Inferior parietal cortex (tissue), 1 donor: ENCODE results near the gene YIPF1.
"Not testable (repeated sequence)": the region's sequence is repeated elsewhere in the genome, so short reads cannot be mapped to it uniquely, and the experiment has no call there.

ENCODE experiments used
- DNase-seq: peaks from one replicate; pipeline ENCODE4 v3.0.0-alpha.2; 2016; ENCODE audit errors: extremely low spot score

YIPF1 gene

GRCh38 chr1:53838654-53838974 is 51.0 kb downstream of the YIPF1 start:
- no peak for DNase-seq

DNA sequence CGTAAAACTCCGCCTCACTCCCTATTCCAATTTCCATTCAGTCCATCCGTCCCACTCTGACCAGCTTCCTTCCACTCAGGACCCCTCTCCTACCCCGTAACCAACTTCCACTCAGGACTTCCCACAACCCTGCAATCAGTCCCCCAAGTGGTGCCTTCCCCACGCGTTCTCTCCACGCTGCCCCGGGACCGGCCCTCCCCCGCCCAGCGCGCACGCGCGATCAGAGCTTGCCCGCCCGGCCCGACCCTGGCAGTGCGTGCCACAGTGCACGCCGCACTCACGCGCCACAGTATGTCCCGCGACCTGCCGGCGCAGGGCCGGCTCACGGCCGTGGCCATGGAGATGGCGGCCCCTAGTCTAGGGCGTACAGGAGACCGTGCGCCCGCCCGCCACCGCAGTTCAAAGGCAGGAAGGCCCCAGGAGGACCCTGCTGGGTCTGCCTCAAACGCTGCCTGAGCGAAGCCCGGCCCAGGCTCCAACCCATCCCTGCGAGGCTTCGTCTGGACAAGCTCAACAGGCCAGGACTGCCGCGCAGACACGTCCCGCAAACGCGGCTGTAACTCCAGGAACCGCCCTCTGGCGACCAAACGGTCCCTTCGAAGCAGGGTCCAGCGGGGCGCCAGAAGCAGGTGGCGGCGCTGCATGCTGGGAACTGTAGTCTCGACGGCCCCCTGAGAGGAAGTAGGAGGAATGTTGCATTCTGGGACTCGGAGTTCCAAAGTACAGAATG is 51.5 kb downstream of the YIPF1 start, which contains the start of gene NDC1:
Gene NDC1, minus strand, starts transcription at position 373 of the 730 bp plus-strand sequence. Its CDS starts 35 bp downstream, at position 338.
- peak; percentile 98 for DNase-seq

DNA sequence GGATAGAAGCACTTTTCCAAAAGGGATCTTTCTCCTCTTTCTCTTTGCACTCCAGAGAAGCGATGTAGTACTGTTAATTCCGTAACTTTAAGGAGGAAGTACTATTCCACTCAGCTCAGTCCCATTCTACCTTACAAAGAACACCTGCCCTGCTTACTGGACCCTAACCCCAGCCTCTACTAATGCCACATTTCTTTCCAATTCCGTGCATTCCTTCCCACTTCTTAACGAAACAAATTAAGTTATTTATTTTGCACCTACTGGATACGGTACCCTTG is 52.0 kb downstream of the YIPF1 start:
- DNase-seq: no peak

DNA sequence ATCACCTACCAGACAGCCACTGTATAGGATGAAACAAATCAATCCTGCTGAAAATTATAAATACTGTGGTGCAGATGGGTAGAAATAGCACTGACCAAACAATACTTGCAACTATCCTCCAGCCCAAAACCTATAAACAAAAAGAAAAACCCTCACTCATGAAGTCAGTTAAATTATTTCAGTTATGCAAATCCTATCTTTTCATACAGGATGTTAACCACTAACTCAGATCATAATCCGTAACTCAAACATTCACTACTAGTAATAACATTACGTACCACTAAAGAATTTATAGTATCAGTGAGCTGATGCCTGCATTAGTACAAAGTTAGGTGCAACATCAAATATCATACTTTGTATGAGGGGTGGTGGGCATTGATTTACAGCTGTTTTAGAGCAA is 54.1 kb downstream of the YIPF1 start:
- DNase-seq: no peak

DNA sequence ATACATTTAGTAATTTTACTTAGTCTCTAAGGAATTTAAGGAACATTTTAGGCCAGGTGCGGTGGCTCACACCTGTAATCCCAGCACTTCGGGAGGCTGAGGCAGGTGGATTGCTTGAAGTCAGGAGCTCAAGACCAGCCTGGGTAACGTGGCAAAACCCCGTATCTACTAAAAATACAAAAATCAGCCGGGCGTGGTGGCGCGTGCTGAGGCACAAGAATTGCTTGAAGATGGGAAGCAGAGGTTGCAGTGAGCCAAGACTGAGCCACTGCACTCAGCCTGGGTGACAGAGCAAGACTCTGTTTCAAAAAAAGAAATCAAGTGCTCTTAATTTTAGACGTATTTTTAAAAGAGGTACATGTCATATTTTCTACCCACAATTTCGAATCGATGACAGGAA is 54.8 kb downstream of the YIPF1 start:
- no peak for DNase-seq

DNA sequence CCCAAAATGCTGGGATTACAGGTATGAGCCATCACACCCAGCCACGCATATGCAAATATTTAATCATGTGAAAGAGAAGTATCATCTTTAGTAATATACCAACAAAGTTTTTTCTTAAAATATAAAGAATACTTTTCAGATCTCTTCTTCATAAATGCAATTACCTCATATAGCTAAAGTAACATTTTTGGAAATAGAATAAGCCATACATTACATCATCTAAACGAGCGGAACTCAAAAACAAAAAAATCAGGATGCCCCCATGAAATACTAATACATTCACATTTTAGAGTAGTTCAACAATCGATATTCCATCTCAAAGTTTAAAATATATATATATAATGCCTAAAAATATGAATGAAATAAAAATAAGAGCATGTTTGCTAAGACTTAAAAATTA is 56.2 kb downstream of the YIPF1 start:
- no peak for DNase-seq

DNA sequence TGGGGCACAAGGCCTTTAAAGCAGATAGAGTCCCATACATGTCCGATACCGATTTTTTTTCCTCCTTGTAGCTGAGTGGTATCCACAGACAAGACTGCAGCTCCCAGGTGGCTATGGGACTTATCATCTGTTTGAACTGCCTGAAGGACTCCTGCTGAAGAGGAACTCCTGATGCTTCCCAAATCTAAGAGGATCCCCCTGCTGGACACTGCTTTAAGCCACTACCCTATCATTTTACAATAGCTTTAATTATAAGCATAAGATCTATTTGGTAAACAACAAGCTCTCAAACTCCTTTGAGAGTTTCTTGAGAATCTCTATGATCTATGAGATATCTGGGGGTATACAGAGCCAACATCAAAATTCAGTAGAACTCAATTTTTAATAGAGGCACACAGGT is 63.2 kb downstream of the YIPF1 start:
- no peak for DNase-seq

GRCh38 chr1:53825306-53825705 is 64.3 kb downstream of the YIPF1 start:
- DNase-seq: no peak

DNA sequence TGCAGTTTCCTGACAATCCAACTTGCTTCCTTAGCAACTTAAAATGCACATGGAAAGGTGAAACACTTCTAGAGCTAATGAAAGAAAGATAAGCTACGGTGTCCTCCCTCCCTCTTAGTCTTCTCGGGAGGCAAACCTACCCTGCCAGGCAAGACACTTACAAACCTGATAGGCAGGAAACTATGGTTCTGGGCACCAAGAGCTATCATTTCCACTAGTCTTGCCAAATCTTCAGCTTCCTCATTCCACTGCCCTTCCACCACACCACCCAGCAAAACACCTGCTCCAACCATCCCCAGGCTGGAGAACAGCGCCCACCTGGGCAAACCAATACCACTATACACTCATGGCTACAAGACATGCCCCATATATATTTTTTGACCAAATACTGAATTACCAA is 66.7 kb downstream of the YIPF1 start:
- no peak for DNase-seq

- DNase-seq: no peak
These were observed 68.2 kb downstream of the YIPF1 start for GRCh38 chr1:53821380-53821779.

DNA sequence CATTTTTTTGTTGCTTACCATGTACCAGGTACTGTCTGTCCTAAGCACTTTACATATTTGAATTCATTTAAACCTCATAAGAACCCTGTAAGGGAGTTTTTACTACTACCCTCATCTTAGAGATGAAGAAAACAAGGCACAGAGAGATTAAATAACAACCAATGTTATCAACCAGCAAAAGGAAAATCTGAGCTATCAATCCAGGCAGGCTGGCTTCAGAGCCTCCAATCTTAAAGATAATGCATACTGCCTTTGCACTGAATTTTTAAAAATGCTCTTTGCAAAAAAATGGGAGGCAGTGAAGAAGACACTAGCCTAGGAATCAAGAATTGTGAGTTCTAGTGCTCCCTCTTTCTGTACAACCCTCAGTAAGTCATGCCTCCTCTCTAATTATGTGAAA is 70.2 kb downstream of the YIPF1 start:
- no peak for DNase-seq

GRCh38 chr1:53816584-53816983 is 73.0 kb downstream of the YIPF1 start:
- DNase-seq: not testable (repeated sequence)

GRCh38 chr1:53815484-53815883 is 74.1 kb downstream of the YIPF1 start:
- DNase-seq: not testable (repeated sequence)

DNA sequence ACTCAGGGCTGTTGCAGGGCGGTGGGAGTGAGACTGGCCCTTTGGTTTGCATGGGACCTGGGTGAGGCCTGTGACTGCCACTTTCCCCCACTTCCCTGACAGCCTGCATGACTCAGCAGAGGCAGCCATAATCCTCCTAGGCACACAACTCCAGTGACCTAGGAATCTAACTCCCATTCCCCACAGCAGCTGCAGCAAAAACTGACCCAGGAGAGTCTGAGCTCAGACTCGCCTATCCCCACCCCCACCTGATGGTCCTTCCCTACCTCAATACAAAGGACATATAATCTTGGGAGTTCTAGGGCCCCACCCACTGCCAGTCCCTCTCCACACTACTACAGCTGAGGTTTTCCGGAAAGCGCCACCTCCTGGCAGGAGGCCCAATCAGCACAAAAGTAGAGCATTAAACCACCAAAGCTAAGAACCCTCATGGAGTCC is 78.2 kb downstream of the YIPF1 start:
- DNase-seq: no peak

- no peak for DNase-seq
These were observed 79.1 kb downstream of the YIPF1 start for GRCh38 chr1:53810497-53810896.

DNA sequence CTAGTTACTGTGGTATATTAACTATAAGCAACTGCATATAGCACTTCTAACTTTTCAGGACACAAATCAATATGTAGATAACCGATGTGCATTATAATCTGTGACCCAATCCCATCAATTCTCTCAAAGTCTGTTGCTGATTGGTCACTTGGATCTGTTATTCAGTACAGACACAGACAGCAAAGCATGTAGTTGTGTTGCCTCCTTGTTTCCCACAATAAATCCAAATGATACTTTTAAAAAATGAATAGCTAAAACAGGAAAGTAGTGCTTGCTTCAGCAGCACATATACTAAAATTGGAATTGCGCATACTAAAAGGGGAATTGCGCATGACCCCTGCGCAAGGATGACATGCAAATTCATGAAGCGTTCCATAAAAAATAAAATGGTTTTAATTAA is 79.6 kb downstream of the YIPF1 start:
- no peak for DNase-seq

GRCh38 chr1:53807916-53808315 is 81.7 kb downstream of the YIPF1 start:
- DNase-seq: no peak

DNA sequence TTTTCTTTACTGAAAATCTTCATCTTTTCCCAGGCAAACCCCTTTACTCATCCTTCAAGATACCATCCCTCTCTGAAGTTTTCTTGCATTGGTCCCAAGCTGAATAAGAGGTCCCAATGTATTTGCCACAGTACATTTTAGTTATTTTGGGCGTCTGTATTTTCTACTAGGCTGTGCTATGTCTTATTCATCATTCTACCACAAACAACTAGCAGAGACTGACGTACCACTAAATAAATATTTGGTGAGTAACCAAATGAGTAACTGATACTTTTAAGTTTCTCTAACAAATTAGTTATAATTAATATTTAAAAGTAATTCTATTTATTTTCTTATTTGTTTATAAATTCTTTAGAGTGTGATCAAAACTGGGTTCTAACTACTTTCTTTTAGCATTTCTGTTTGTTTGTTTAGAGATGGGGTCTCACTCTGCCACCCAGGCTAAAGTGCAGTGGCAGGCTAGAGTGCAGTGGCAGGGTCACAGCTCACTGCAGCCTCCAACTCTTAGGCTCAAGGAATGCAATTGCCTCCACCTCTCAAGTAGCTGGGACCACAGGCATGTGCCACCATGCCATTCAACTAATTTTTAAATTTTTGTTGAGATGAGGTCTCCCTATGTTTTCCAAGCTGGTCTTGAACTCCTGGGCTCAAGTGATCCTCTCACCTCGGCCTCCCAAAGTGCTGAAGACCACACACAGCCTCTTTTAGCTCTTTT is 84.6 kb downstream of the YIPF1 start:
- DNase-seq: no peak

DNA sequence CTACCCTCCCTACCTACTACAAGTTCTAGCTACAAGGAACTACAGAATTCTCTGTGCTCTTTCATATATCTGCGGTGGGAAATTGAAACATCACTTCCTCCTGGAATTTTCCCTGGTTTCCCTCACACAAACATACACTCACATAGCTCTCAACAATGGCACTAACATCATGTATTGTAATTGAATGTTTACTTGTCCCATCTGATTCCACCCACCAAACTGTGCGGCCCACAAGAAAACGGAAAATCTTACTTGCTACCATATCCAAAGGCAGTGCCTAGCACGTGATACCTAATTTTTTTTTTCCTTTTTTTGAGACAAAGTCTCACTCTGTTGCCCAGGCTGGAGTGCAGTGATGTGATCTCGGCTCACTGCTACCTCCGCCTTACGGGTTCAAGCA is 85.4 kb downstream of the YIPF1 start:
- no peak for DNase-seq
